Neural cell (in vitro differentiated cells): Measurements from ENCODE around the gene PRDX5.
"Not testable (repeated sequence)": the region's sequence is repeated elsewhere in the genome, so short reads cannot be mapped to it uniquely, and the experiment has no call there.

Experiments
- CTCF ChIP-seq: fragments of 450-650 bp; IDR thresholded peaks from 2 replicates; pipeline ENCODE4 v1.5.1; 2014; ENCODE audit warnings: antibody characterized with exemption, mild to moderate bottlenecking, moderate library complexity; ENCODE audit not compliant: poor library complexity, severe bottlenecking
- EZH2 ChIP-seq: fragments of 200-600, 300-800 bp; shearing (Covaris generic), sonication (generic); IDR thresholded peaks from 2 replicates; pipeline ENCODE4 v1.6.1; 2014; ENCODE audit warnings: antibody characterized with exemption, low read length, borderline replicate concordance, mild to moderate bottlenecking; ENCODE audit not compliant: insufficient read depth, poor library complexity, severe bottlenecking
- MXI1 ChIP-seq: fragments of 450-650 bp; conservative IDR thresholded peaks from 2 replicates; pipeline ENCODE4 v1.6.1; 2014; ENCODE audit warnings: antibody characterized with exemption, mild to moderate bottlenecking; ENCODE audit not compliant: poor library complexity, severe bottlenecking
- POLR2AphosphoS5 ChIP-seq: IDR thresholded peaks from 2 replicates; pipeline ENCODE4 v1.6.1; 2012
- REST ChIP-seq: IDR thresholded peaks from 2 replicates; pipeline ENCODE4 v1.6.1; 2012; ENCODE audit warnings: borderline replicate concordance
- SMC3 ChIP-seq: fragments of 450-650 bp; conservative IDR thresholded peaks from 2 replicates; pipeline ENCODE4 v1.6.1; 2014; ENCODE audit warnings: antibody characterized with exemption, mild to moderate bottlenecking, moderate library complexity; ENCODE audit not compliant: poor library complexity

DNA sequence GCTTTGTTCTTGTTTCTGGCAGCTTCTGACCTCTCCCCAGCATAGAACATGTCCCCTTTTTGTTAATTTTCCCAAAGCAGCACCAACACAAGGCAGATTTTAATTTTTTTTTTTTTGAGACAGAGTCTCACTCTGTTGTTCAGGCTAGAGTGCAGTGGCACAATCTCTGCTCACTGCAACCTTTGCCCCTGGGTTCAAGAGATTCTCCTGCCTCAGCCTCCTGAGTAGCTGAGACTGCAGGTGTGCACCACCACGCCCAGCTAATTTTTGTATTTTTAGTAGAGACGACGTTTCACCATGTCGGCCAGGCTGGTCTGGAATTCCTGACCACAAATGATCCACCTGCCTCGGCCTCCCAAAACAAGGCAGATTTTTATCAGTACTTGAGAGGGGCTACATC lies 10.1 kb upstream of the PRDX5 start:
- not testable (repeated sequence) for TF ChIP-seq CTCF, POLR2AphosphoS5, SMC3, REST, MXI1, EZH2
